Measurements from ENCODE around the gene TMEM260. TPM values are rescaled to one million over a fixed set of nuclear protein-coding genes. Genes with fewer than 3 reads are reported as not detected.
"Not testable (repeated sequence)": the region's sequence is repeated elsewhere in the genome, so short reads cannot be mapped to it uniquely, and the experiment has no call there.

TMEM260 gene
- polyA plus RNA-seq, 2 donors, result 4.4 to 7.3 TPM

DNA sequence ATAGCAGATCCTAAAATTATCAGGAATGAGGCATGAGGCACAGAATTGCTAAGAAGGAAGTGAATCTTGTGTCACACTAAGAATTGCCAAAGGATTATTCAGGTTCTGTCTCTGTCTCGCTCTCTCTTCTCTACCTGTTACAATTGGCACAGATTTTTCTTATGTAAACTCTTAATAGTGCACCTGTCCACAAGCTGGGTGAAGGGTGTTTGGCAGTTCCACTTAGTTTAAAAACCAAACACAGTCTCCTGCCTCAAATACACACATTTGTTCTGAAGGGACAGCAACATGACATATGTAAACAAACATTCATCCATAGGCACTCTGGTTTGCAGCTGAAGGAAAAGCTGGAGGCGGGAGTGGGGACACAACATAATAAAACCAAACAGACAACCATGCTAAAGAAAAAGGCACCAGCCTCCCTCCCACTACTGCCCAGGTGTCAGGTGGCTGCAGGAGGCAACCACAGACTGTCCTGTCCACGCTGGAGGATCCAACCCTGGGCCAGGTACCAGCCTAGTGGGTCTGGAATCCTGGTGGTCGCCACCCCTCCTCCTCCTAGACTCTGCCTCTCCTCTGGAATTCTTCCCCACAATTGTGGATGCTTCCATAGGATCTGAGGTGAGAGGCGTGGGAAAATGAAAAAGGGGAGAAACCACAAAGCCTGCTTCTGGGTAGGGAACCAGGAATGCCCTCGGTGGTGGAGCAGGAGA is 81.2 kb downstream of the TMEM260 start:
- Histone ChIP-seq H3K9me3 (ENCODE audit: control insufficient read depth in 2 of 2, insufficient read depth in 1 of 2, low read depth in 1 of 2, low read length in 1 of 2) (peaks cover 0 to 3% of the 10 kb centered on the region in 2 donors), H3K4me3 (ENCODE audit: low read depth in 1 of 2, low read length in 2 of 2) (no peak overlapping the region), H3K4me1 (ENCODE audit: control insufficient read depth in 2 of 2, insufficient read depth in 2 of 2, low read length in 1 of 2) (no peaks in the 10 kb centered on the region), H3K36me3 (ENCODE audit: control insufficient read depth in 2 of 2, insufficient read depth in 2 of 2, low read length in 1 of 2) (no peaks in the 10 kb centered on the region), H3K27ac (ENCODE audit: low read depth in 2 of 2, low read length in 1 of 2) (no peak overlapping the region), H3K27me3 (ENCODE audit: control insufficient read depth in 1 of 2, insufficient read depth in 2 of 2, low read length in 2 of 2) (no peaks in the 10 kb centered on the region)
- WGBS, 2 donors, result 44 to 61% methylated on average over 6 of the region's 6 CpGs

DNA sequence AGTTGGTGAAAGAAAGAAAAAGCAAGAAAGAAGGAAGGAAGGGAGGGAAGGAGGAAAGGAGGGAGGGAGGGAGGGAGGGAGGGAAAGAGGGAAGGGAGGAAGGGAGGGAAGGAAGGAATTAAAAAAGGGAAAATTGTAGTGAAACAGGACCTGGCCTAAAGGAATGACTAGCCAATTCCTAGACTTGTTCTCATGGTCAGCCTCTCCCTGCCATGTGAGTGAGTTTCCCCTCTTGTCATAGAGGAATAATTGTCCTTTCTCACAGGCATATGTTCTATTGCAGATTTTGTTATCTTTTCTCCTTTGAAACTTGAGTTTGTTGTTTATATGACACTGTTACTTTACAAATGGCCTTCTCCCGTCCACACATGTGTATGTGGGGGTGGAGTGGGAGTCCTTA is 81.9 kb downstream of the TMEM260 start:
- Histone ChIP-seq H3K4me3 (ENCODE audit: low read depth in 1 of 2, low read length in 2 of 2) (no peak overlapping the region), H3K9me3 (ENCODE audit: control insufficient read depth in 2 of 2, insufficient read depth in 1 of 2, low read depth in 1 of 2, low read length in 1 of 2) (peaks cover 0 to 3% of the 10 kb centered on the region in 2 donors), H3K27me3 (ENCODE audit: control insufficient read depth in 1 of 2, insufficient read depth in 2 of 2, low read length in 2 of 2) (no peaks in the 10 kb centered on the region), H3K27ac (ENCODE audit: low read depth in 2 of 2, low read length in 1 of 2) (no peak overlapping the region), H3K36me3 (ENCODE audit: control insufficient read depth in 2 of 2, insufficient read depth in 2 of 2, low read length in 1 of 2) (no peaks in the 10 kb centered on the region), H3K4me1 (ENCODE audit: control insufficient read depth in 2 of 2, insufficient read depth in 2 of 2, low read length in 1 of 2) (no peaks in the 10 kb centered on the region)
- WGBS, 2 donors, result 54 to 67% methylated on average over 1 of the region's 1 CpG

DNA sequence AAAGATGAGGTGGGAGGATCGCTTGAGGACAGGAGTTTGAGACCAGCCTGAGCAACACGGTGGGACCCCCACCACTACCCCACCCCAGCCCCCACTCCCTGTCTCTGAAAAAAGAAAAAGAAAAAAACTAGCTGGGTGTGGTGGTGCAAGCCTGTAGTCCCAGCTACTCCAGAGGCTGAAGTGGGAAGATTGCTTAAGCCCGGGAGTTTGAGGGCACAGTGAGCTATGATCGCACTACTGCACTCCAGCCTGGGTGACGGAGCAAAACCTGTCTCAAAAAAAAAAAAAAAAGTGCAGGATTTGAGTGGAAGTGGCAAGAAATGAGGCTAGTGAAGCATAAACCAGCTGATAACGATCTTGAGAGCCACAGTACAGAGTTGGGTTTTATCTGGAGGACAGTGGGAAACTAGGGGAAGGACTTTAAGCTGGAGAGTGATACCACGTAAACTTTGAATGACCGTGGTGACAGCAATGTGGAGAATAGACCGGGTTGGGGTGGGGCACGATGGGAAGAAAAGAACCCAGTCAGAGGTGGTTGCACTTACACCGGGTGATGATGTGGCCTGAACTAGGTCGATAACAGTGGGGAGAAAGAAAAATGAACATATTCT is 85.3 kb downstream of the TMEM260 start:
- no peaks in the 10 kb centered on the region for H3K36me3 ChIP-seq (ENCODE audit: control insufficient read depth in 2 of 2, insufficient read depth in 2 of 2, low read length in 1 of 2)
- WGBS, 2 donors, result 74 to 82% methylated on average over 12 of the region's 12 CpGs
- H3K9me3 ChIP-seq (ENCODE audit: control insufficient read depth in 2 of 2, insufficient read depth in 1 of 2, low read depth in 1 of 2, low read length in 1 of 2), result peaks cover 0 to 3% of the 10 kb centered on the region in 2 donors
- H3K27me3 ChIP-seq (ENCODE audit: control insufficient read depth in 1 of 2, insufficient read depth in 2 of 2, low read length in 2 of 2), result no peaks in the 10 kb centered on the region
- no peak overlapping the region for H3K27ac ChIP-seq (ENCODE audit: low read depth in 2 of 2, low read length in 1 of 2)
- H3K4me3 ChIP-seq (ENCODE audit: low read depth in 1 of 2, low read length in 2 of 2), result no peak overlapping the region
- no peaks in the 10 kb centered on the region for H3K4me1 ChIP-seq (ENCODE audit: control insufficient read depth in 2 of 2, insufficient read depth in 2 of 2, low read length in 1 of 2)

DNA sequence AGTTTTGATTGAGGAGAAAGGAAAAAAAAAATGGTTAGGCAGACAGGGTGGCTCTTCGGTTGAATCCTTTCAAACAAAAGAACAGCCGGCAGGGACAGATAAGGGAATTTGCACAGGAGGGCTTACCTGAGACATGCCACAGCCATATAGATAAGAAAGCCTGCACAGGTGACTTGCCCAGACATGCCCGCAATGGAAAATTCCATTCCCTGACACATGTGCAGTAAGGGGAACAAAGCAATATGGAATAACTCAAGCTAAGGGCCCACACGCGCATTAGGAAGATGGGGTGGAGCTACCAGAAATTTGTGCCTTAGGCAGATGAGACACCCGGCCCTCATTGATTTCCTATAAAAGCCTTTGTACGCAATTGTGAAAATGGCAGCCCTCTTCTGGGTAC is 86.7 kb downstream of the TMEM260 start:
- no peaks in the 10 kb centered on the region for H3K4me1 ChIP-seq (ENCODE audit: control insufficient read depth in 2 of 2, insufficient read depth in 2 of 2, low read length in 1 of 2)
- WGBS, 2 donors, result 68 to 71% methylated on average over 7 of the region's 7 CpGs
- no peaks in the 10 kb centered on the region for H3K36me3 ChIP-seq (ENCODE audit: control insufficient read depth in 2 of 2, insufficient read depth in 2 of 2, low read length in 1 of 2)
- H3K27ac ChIP-seq (ENCODE audit: low read depth in 2 of 2, low read length in 1 of 2), result no peak overlapping the region
- peaks cover 0 to 3% of the 10 kb centered on the region in 2 donors for H3K9me3 ChIP-seq (ENCODE audit: control insufficient read depth in 2 of 2, insufficient read depth in 1 of 2, low read depth in 1 of 2, low read length in 1 of 2)
- no peaks in the 10 kb centered on the region for H3K27me3 ChIP-seq (ENCODE audit: control insufficient read depth in 1 of 2, insufficient read depth in 2 of 2, low read length in 2 of 2)
- no peak overlapping the region for H3K4me3 ChIP-seq (ENCODE audit: low read depth in 1 of 2, low read length in 2 of 2)

DNA sequence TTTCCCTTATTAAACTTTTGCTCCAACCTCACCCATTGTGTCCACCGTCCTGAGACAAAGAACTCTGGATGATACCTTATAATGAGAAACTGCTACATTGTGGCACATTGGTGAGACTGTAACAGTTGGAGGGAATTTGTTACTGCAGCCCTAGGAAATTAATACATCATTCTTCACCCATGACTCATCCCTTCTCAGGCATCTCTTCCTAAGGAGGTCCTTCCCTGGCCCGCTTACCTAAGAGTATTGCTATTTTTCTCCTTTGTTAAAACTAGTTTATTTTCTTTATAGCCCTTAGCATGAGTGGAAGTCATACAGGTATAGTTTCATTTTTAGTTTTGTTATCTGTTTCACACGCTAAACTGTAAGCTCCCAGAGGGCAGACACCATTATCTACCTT is 87.1 kb downstream of the TMEM260 start:
- no peaks in the 10 kb centered on the region for H3K27me3 ChIP-seq (ENCODE audit: control insufficient read depth in 1 of 2, insufficient read depth in 2 of 2, low read length in 2 of 2)
- H3K27ac ChIP-seq (ENCODE audit: low read depth in 2 of 2, low read length in 1 of 2), result no peak overlapping the region
- no peak overlapping the region for H3K4me3 ChIP-seq (ENCODE audit: low read depth in 1 of 2, low read length in 2 of 2)
- no peaks in the 10 kb centered on the region for H3K36me3 ChIP-seq (ENCODE audit: control insufficient read depth in 2 of 2, insufficient read depth in 2 of 2, low read length in 1 of 2)
- H3K4me1 ChIP-seq (ENCODE audit: control insufficient read depth in 2 of 2, insufficient read depth in 2 of 2, low read length in 1 of 2), result no peaks in the 10 kb centered on the region
- 57 to 75% methylated on average over 3 of the region's 3 CpGs for WGBS, 2 donors
- H3K9me3 ChIP-seq (ENCODE audit: control insufficient read depth in 2 of 2, insufficient read depth in 1 of 2, low read depth in 1 of 2, low read length in 1 of 2), result peaks cover 0 to 3% of the 10 kb centered on the region in 2 donors

DNA sequence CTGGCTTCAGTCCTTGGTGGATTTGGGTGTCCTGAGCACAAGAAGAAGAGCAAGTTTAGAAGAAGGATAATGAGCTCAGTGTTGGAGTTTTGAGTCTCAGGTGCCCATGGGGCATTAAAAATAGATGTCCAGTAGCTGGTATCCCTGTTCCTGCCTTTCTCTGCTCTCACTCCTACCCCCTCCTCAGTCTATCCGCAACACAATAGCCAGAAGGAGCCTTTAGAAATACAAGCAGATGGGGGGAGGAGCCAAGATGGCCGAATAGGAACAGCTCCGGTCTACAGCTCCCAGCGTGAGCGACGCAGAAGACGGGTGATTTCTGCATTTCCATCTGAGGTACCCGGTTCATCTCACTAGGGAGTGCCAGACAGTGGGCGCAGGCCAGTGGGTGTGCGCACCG is 87.7 kb downstream of the TMEM260 start:
- H3K9me3 ChIP-seq (ENCODE audit: control insufficient read depth in 2 of 2, insufficient read depth in 1 of 2, low read depth in 1 of 2, low read length in 1 of 2); H3K4me3 ChIP-seq (ENCODE audit: low read depth in 1 of 2, low read length in 2 of 2); H3K27me3 ChIP-seq (ENCODE audit: control insufficient read depth in 1 of 2, insufficient read depth in 2 of 2, low read length in 2 of 2); H3K36me3 ChIP-seq (ENCODE audit: control insufficient read depth in 2 of 2, insufficient read depth in 2 of 2, low read length in 1 of 2); H3K4me1 ChIP-seq (ENCODE audit: control insufficient read depth in 2 of 2, insufficient read depth in 2 of 2, low read length in 1 of 2); H3K27ac ChIP-seq (ENCODE audit: low read depth in 2 of 2, low read length in 1 of 2): not testable (repeated sequence)
- WGBS, 2 donors, result 72 to 81% methylated on average over 6 to 7 of the region's 11 CpGs

DNA sequence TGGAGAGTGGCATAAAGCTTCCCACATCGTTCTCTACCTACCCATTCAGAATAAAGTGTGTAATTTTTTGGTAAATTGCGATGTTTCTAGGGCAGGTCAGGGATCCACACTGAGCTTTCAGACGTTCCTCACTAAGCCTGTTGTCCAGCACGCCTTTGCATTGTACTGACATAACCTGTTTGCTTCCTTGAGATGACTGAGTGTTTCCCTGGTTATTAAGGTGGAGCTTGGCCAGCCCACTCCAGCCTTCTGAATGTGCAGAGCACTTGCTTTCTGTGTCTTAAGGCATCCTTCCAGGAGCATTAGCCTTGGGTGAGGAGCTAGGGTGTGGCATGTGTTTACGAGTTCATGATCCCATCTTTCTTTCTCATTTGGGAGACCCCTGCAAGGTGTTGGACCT is 96.4 kb downstream of the TMEM260 start:
- H3K27ac ChIP-seq (ENCODE audit: low read depth in 2 of 2, low read length in 1 of 2), result no peak overlapping the region
- 30 to 54% methylated on average over 5 of the region's 5 CpGs for WGBS, 2 donors
- H3K36me3 ChIP-seq (ENCODE audit: control insufficient read depth in 2 of 2, insufficient read depth in 2 of 2, low read length in 1 of 2), result no peaks in the 10 kb centered on the region
- H3K4me3 ChIP-seq (ENCODE audit: low read depth in 1 of 2, low read length in 2 of 2), result no peak overlapping the region
- no peaks in the 10 kb centered on the region for H3K4me1 ChIP-seq (ENCODE audit: control insufficient read depth in 2 of 2, insufficient read depth in 2 of 2, low read length in 1 of 2)
- peaks cover 0 to 2% of the 10 kb centered on the region in 2 donors for H3K27me3 ChIP-seq (ENCODE audit: control insufficient read depth in 1 of 2, insufficient read depth in 2 of 2, low read length in 2 of 2)
- H3K9me3 ChIP-seq (ENCODE audit: control insufficient read depth in 2 of 2, insufficient read depth in 1 of 2, low read depth in 1 of 2, low read length in 1 of 2), result no peaks in the 10 kb centered on the region

DNA sequence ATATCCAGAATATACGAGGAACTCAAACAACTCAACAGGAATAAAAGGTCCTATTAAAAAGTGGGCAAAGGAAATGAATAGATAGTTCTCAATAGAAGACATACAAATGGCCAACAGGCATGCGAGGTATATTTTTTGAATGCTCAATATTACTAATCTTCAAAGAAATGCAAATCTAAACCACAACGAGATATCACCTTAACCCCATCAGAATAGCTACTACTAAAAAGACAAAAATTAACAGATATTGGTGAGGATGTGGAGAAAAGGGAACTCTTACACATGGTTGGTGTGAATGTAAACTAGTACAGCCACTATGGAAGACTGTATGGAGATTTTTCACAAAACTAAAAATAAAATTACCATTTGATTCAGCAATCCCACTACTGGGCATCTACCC is 99.2 kb downstream of the TMEM260 start:
- 80 to 83% methylated on average over 3 of the region's 3 CpGs for WGBS, 2 donors

DNA sequence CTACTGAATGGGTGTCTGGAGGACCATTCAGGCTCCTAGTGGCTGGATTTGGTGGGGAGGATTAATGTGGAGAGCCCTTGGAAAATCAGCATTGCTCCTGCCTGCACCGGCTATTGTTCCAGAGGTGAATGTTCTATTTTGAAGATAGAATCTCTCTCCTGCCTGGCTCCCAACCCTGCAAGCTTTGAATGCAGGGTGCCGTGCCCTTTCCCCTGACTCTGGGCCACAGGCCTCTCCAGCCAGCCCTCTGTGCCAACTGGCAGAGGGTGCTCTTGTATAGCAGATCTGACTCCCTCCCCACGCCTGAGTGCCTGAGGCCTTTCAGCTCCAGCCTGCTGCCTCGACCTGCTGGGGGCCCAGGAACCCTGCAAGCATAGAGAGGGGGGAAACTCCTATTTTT is 106.8 kb downstream of the TMEM260 start:
- Histone ChIP-seq H3K36me3 (ENCODE audit: control insufficient read depth in 2 of 2, insufficient read depth in 2 of 2, low read length in 1 of 2) (no peaks in the 10 kb centered on the region), H3K4me3 (ENCODE audit: low read depth in 1 of 2, low read length in 2 of 2) (no peak overlapping the region), H3K27ac (ENCODE audit: low read depth in 2 of 2, low read length in 1 of 2) (no peak overlapping the region), H3K9me3 (ENCODE audit: control insufficient read depth in 2 of 2, insufficient read depth in 1 of 2, low read depth in 1 of 2, low read length in 1 of 2) (peaks cover 0 to 2% of the 10 kb centered on the region in 2 donors), H3K4me1 (ENCODE audit: control insufficient read depth in 2 of 2, insufficient read depth in 2 of 2, low read length in 1 of 2) (no peaks in the 10 kb centered on the region), H3K27me3 (ENCODE audit: control insufficient read depth in 1 of 2, insufficient read depth in 2 of 2, low read length in 2 of 2) (no peaks in the 10 kb centered on the region)
- 37 to 56% methylated on average over 4 of the region's 4 CpGs for WGBS, 2 donors

More for the DNA sequence above, 99.2 kb downstream of the TMEM260 start:
- no peaks in the 10 kb centered on the region for H3K4me1 ChIP-seq (ENCODE audit: control insufficient read depth in 2 of 2, insufficient read depth in 2 of 2, low read length in 1 of 2)
- no peak overlapping the region for H3K27ac ChIP-seq (ENCODE audit: low read depth in 2 of 2, low read length in 1 of 2)
- H3K4me3 ChIP-seq (ENCODE audit: low read depth in 1 of 2, low read length in 2 of 2), result no peak overlapping the region
- peaks cover 0 to 2% of the 10 kb centered on the region in 2 donors for H3K27me3 ChIP-seq (ENCODE audit: control insufficient read depth in 1 of 2, insufficient read depth in 2 of 2, low read length in 2 of 2)
- no peaks in the 10 kb centered on the region for H3K9me3 ChIP-seq (ENCODE audit: control insufficient read depth in 2 of 2, insufficient read depth in 1 of 2, low read depth in 1 of 2, low read length in 1 of 2)
- H3K36me3 ChIP-seq (ENCODE audit: control insufficient read depth in 2 of 2, insufficient read depth in 2 of 2, low read length in 1 of 2), result no peaks in the 10 kb centered on the region

DNA sequence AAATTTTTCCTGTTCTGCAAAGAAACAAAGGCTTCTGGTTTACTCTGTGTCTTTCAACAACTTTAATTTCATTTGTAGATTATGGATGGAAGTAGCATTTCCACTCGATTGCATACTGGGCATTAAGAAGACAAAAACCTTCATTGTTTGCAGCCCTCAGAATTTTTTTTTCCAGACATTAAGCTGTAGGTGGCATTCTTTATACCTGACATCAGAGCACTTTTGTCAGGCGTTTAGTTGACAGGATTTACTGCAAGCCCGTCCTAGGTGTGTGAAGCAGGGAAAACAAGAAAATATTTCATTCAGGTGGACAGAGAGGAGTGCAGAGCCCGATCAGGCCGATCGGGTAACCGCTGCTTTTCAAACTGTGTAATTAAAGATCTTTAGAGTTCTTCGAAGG is 107.5 kb downstream of the TMEM260 start:
- 61 to 65% methylated on average over 8 of the region's 8 CpGs for WGBS, 2 donors
- no peaks in the 10 kb centered on the region for H3K36me3 ChIP-seq (ENCODE audit: control insufficient read depth in 2 of 2, insufficient read depth in 2 of 2, low read length in 1 of 2)

More for the DNA sequence above, 107.5 kb downstream of the TMEM260 start:
- H3K4me3 ChIP-seq (ENCODE audit: low read depth in 1 of 2, low read length in 2 of 2), result no peak overlapping the region
- H3K9me3 ChIP-seq (ENCODE audit: control insufficient read depth in 2 of 2, insufficient read depth in 1 of 2, low read depth in 1 of 2, low read length in 1 of 2), result peaks cover 0 to 2% of the 10 kb centered on the region in 2 donors
- no peak overlapping the region for H3K27ac ChIP-seq (ENCODE audit: low read depth in 2 of 2, low read length in 1 of 2)
- H3K27me3 ChIP-seq (ENCODE audit: control insufficient read depth in 1 of 2, insufficient read depth in 2 of 2, low read length in 2 of 2), result no peaks in the 10 kb centered on the region
- no peaks in the 10 kb centered on the region for H3K4me1 ChIP-seq (ENCODE audit: control insufficient read depth in 2 of 2, insufficient read depth in 2 of 2, low read length in 1 of 2)
